ENCODE measurements around the gene ZNF598.
"Not testable (repeated sequence)": the region's sequence is repeated elsewhere in the genome, so short reads cannot be mapped to it uniquely, and the experiment has no call there.

The ZNF598 gene

DNA sequence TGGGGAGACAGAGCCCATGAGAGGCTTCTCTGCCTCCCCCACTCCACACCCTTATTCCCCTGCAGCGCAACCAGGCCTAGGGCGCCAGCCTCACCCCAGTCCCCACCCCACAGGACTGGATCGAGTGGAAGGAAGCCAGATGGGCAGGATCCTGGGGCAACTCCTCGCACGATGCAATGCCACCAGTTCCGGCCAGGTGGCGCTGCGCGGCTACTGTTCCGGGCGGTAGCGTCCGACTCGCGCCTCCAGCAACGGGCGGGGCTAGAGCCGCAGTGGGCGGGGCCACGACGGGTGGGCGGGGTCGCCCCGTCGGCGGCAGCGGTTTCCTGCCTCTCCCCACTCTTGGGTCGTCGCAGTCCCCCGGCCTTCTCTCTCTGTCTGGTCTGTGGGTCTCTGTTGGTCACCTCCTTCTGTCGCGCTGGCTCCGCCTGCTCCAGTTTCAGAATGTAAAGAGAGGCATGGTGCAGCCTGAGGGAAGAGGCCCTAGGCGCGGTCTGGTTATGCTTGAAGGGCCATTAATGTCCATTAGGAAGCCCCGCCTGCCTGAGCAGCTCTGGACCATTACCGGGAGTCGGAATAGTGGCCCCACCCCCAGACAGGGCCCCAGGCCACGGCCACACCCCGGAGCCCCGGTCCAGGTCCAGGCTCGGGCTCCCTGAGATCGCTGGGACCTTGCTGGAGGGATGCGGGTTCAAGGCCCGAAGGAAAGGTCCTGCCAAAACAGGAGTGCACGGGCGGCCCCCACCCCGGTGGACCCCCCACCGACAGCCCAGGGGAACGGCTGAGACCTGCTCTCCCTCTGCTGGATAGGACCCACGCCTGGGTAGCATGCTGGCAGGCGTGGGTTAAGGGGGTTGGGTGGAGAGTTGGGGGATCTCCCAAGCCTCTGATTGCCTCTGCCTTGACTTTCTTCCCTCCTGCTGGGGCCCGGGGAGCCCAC is 13.7 kb upstream of the ZNF598 start:
- H3K27me3 ChIP-seq (ENCODE audit: control insufficient read depth, insufficient read depth, low read length) = peaks cover 43% of the 10 kb centered on the region
- H3K4me3 ChIP-seq (ENCODE audit: low read depth, low read length) = peak overlapping the region; percentile 69
- H3K36me3 ChIP-seq (ENCODE audit: control insufficient read depth, insufficient read depth, low read length) = no peaks in the 10 kb centered on the region
- H3K4me1 ChIP-seq (ENCODE audit: control insufficient read depth, insufficient read depth, low read length) = peaks cover 4% of the 10 kb centered on the region
- no peaks in the 10 kb centered on the region for H3K9me3 ChIP-seq (ENCODE audit: control insufficient read depth, insufficient read depth, low read length)
- peak overlapping the region; percentile 47 for H3K9ac ChIP-seq (ENCODE audit: low read depth, low read length)

DNA sequence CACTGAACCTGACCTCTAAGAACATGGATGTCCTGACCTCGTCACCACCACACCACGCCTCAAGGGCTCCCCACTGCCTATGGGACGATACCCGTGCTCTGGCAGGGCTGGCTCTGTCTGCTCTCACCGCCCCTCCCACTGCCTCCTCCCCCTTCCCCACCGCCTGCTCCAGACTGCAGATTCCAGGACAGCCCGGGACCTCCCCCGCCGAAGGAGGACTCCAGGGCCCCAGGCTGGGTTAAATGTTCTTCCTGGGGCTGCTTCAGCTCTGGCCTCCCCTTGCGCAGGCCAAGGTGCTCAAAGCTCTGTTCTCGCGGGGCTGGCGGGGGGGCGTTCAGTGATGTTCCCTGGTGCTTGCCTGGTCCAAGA is 13.1 kb upstream of the ZNF598 start:
- Histone ChIP-seq H3K9ac (ENCODE audit: low read depth, low read length) (peak overlapping the region; percentile 47), H3K4me1 (ENCODE audit: control insufficient read depth, insufficient read depth, low read length) (peaks cover 2% of the 10 kb centered on the region), H3K27me3 (ENCODE audit: control insufficient read depth, insufficient read depth, low read length) (peaks cover 47% of the 10 kb centered on the region), H3K36me3 (ENCODE audit: control insufficient read depth, insufficient read depth, low read length) (no peaks in the 10 kb centered on the region), H3K4me3 (ENCODE audit: low read depth, low read length) (peak overlapping the region; percentile 69), H3K9me3 (ENCODE audit: control insufficient read depth, insufficient read depth, low read length) (no peaks in the 10 kb centered on the region)

DNA sequence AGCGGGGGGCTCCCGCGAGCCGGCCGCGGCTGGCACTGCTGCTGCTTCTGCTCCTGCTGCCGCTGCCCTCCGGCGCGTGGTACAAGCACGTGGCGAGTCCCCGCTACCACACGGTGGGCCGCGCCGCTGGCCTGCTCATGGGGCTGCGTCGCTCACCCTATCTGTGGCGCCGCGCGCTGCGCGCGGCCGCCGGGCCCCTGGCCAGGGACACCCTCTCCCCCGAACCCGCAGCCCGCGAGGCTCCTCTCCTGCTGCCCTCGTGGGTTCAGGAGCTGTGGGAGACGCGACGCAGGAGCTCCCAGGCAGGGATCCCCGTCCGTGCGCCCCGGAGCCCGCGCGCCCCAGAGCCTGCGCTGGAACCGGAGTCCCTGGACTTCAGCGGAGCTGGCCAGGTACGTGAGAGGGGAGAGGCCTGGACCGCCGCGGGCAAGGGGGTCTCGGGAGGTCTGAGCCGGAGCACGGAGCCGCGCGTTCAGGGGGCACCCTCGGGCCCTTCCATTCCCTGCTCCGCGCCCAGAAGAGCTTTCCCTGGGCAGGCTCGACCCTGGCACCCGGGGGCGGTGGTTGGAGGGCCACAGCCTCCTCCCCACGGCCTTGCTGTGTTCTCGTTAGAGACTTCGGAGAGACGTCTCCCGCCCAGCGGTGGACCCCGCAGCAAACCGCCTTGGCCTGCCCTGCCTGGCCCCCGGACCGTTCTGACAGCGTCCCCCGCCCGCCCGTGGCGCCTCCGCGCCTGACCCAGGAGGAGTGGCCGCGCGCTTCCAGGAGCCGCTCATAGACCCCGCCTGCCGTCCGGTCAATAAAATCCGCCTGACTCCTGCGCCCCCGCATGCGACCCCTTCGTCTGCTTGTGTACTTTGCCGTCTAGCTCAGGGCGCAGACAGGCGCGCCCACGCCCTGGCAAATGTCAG is 10.6 kb upstream of the ZNF598 start:
- no peaks in the 10 kb centered on the region for H3K36me3 ChIP-seq (ENCODE audit: control insufficient read depth, insufficient read depth, low read length)
- no peaks in the 10 kb centered on the region for H3K9me3 ChIP-seq (ENCODE audit: control insufficient read depth, insufficient read depth, low read length)
- peak overlapping the region; percentile 59 for H3K4me3 ChIP-seq (ENCODE audit: low read depth, low read length)
- H3K4me1 ChIP-seq (ENCODE audit: control insufficient read depth, insufficient read depth, low read length) = no peaks in the 10 kb centered on the region
- peaks cover 34% of the 10 kb centered on the region for H3K27me3 ChIP-seq (ENCODE audit: control insufficient read depth, insufficient read depth, low read length)
- H3K9ac ChIP-seq (ENCODE audit: low read depth, low read length) = no peak overlapping the region

DNA sequence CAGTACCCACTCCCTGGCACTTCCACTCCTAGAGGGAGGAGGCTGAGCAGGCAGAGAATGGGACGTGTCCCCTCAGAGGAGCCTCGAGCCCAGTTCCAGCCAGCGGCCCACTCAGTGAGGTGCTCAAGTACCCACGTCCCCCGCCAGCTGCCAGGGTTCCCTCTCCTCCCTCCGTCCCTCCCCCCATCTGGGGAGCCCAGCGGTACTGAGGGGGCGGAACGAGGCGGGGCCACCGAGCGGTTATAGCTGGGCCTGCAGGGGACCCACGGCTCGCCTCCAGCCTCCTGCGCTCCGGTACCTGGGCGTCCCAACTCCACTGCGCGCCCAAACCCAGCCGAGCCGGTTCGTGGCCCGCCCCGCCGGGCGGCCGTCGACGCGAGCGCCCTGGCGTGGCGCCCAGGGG is 9.9 kb upstream of the ZNF598 start, which contains the start of gene NPW:
TSS of gene NPW (plus strand) at position 268 of the 403 bp plus-strand sequence.
- peak within 1 kb of the TSS; percentile 59 for H3K4me3 ChIP-seq (ENCODE audit: low read depth, low read length)
- no peaks in the 10 kb centered on the region for H3K36me3 ChIP-seq (ENCODE audit: control insufficient read depth, insufficient read depth, low read length)
- no peaks in the 10 kb centered on the region for H3K9me3 ChIP-seq (ENCODE audit: control insufficient read depth, insufficient read depth, low read length)
- H3K9ac ChIP-seq (ENCODE audit: low read depth, low read length) = no peak within 1 kb of the TSS
- H3K27me3 ChIP-seq (ENCODE audit: control insufficient read depth, insufficient read depth, low read length) = peaks cover 34% of the 10 kb centered on the region
- no peaks in the 10 kb centered on the region for H3K4me1 ChIP-seq (ENCODE audit: control insufficient read depth, insufficient read depth, low read length)

DNA sequence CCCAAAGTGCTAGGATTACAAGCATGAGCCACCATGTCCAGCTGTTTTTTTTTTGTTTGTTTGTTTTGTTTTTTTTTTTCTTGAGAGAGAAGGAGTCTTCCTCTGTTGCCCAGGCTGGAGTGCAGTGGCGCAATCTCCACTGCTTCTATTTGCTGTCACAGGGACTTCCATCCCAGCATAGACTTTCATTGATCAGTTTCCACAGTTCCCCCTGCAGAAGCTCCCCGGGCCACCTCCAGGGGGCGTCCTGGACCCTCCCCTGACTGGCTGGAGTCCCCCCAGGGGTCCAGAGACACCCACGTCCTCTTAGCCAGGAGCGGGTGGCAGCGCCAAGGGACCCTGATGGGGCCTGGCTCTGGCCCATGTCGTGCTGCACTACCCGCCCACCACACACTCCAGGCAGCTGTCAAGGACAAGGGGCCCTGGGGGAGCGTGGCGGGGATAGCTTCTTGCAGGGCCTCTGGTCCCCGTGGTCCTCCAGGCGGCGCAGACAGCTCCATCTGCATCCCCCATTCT is 6.8 kb upstream of the ZNF598 start:
- Histone ChIP-seq H3K9me3 (ENCODE audit: control insufficient read depth, insufficient read depth, low read length) (no peaks in the 10 kb centered on the region), H3K4me1 (ENCODE audit: control insufficient read depth, insufficient read depth, low read length) (no peaks in the 10 kb centered on the region)

DNA sequence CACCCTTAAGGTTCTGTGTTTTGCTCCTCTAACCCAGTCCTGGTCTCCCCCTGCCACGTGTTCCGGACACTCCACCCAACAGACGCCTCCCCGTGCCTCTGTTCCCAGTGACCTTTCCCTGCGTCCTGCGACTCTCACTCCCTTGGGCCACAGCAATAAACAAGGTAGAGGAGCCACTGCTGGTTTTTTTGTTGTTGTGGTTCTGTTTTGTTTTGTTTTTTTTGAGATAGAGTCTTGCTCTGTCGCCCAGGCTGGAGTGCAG is 6.3 kb upstream of the ZNF598 start:
- Histone ChIP-seq H3K36me3 (ENCODE audit: control insufficient read depth, insufficient read depth, low read length) (no peaks in the 10 kb centered on the region), H3K9ac (ENCODE audit: low read depth, low read length) (no peak overlapping the region), H3K4me1 (ENCODE audit: control insufficient read depth, insufficient read depth, low read length) (no peaks in the 10 kb centered on the region), H3K4me3 (ENCODE audit: low read depth, low read length) (no peak overlapping the region), H3K9me3 (ENCODE audit: control insufficient read depth, insufficient read depth, low read length) (no peaks in the 10 kb centered on the region), H3K27me3 (ENCODE audit: control insufficient read depth, insufficient read depth, low read length) (peaks cover 26% of the 10 kb centered on the region)

More for the DNA sequence above, 6.8 kb upstream of the ZNF598 start:
- H3K9ac ChIP-seq (ENCODE audit: low read depth, low read length) = no peak overlapping the region
- H3K27me3 ChIP-seq (ENCODE audit: control insufficient read depth, insufficient read depth, low read length) = peaks cover 31% of the 10 kb centered on the region
- H3K36me3 ChIP-seq (ENCODE audit: control insufficient read depth, insufficient read depth, low read length) = no peaks in the 10 kb centered on the region
- H3K4me3 ChIP-seq (ENCODE audit: low read depth, low read length) = no peak overlapping the region

DNA sequence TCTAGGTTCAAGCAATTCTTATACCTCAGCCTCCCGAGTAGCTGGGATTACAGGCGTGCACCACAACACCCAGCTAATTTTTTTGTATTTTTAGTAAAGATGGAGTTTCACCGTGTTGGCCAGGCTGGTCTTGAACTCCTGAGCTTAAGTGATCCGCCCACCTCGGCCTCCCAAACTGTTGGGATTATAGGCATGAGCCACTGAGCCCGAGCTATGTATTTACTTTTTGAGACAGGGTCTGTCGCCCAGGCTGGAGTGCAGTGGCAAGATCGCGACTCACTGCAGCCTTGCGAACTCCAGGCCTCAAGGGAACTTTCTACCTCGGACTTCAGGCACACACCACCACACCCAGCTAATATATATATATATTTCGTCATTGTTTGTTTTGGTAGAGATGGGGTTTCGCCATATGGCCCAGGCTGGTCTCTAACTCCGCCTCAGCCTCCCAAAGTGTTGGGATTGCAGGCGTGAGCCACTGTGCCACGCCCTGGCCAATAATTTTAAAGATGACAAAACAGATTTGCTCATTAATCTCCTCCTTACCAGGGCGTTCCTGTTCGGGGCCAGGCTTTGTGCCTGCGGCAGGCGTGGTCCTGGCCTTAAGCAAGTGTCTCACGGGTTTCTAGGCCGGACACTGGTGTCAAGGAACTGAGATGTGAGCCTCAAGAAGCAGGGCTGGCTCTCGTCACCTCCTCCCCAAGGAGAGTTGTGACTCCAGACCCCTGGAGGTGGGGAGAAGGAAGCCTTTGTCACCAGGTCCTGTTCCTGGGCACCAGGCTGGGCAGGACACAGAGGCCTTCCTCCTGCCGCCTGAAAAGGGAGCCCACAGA is 5.7 kb upstream of the ZNF598 start:
- H3K9ac ChIP-seq (ENCODE audit: low read depth, low read length) = no peak overlapping the region

DNA sequence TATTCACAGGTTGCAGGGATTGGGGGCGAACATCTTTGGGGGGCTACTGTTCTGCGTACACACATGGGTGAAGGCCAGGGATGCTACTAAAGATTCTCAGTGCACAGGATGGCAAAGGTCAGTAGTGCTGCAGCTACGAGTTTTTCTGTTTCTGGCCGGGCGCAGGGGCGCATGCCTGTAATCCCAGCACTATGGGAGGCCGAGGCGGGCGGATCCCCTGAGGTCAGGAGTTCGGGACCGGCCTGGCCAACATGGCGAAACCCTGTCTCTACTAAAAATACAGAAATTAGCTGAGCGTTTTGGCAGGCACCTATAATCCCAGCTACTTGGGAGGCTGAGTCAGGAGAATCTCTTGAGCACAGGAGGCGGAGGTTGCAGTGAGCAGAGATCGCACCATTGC is 3.9 kb upstream of the ZNF598 start:
- Histone ChIP-seq H3K36me3 (ENCODE audit: control insufficient read depth, insufficient read depth, low read length) (no peaks in the 10 kb centered on the region), H3K9me3 (ENCODE audit: control insufficient read depth, insufficient read depth, low read length) (no peaks in the 10 kb centered on the region), H3K4me3 (ENCODE audit: low read depth, low read length) (no peak overlapping the region), H3K4me1 (ENCODE audit: control insufficient read depth, insufficient read depth, low read length) (peaks cover 5% of the 10 kb centered on the region), H3K9ac (ENCODE audit: low read depth, low read length) (no peak overlapping the region), H3K27me3 (ENCODE audit: control insufficient read depth, insufficient read depth, low read length) (peaks cover 4% of the 10 kb centered on the region)

More for the DNA sequence above, 5.7 kb upstream of the ZNF598 start:
- peaks cover 20% of the 10 kb centered on the region for H3K27me3 ChIP-seq (ENCODE audit: control insufficient read depth, insufficient read depth, low read length)
- H3K9me3 ChIP-seq (ENCODE audit: control insufficient read depth, insufficient read depth, low read length) = no peaks in the 10 kb centered on the region
- no peak overlapping the region for H3K4me3 ChIP-seq (ENCODE audit: low read depth, low read length)
- no peaks in the 10 kb centered on the region for H3K36me3 ChIP-seq (ENCODE audit: control insufficient read depth, insufficient read depth, low read length)
- H3K4me1 ChIP-seq (ENCODE audit: control insufficient read depth, insufficient read depth, low read length) = peaks cover 2% of the 10 kb centered on the region

DNA sequence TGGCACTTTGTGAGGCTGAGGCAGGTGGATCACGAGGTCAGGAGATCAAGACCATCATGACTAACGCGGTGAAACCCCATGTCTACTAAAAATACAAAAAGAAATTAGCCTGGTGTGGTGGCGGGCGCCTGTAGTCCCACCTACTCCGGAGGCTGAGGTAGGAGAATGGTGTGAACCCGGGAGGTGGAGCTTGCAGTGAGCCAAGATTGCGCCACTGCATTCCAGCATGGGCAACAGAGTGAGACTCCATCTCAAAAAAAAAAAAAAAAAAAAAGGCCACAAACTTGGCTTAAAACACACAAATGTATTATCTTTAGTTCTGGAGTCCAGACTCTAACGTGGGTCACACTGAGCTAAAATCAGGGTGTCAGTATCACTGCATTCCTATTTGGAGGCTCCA is 2.1 kb upstream of the ZNF598 start:
- H3K36me3 ChIP-seq (ENCODE audit: control insufficient read depth, insufficient read depth, low read length); H3K9me3 ChIP-seq (ENCODE audit: control insufficient read depth, insufficient read depth, low read length); H3K9ac ChIP-seq (ENCODE audit: low read depth, low read length); H3K27me3 ChIP-seq (ENCODE audit: control insufficient read depth, insufficient read depth, low read length); H3K4me1 ChIP-seq (ENCODE audit: control insufficient read depth, insufficient read depth, low read length); H3K4me3 ChIP-seq (ENCODE audit: low read depth, low read length): not testable (repeated sequence)

DNA sequence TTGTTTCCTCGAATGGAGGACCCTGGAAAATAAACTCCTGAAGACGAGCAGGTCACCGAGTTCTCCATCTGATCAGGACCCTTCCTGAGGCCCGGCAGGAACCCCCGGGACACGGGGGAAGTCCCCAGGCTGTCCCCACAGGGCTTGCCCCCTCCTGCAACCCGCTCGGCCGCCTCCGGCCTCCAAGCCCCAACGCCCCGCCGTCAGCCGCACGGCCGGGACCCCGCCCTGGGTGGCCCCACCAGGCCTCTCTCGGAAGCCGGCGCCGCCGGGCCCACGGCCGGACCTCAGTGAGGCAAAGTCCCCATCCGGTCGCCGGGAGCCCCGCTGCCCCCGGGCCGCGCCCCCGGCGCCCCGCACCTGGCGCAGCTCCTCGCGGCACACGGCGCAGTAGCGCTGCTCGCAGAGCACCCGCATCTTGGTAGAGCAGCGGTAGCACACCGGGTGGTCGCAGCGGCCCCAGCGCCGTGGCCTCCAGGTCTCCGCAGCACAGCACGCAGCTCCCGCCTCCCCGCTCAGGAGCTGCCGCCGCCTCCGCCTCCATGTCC is 383 bp downstream of the ZNF598 start:
- Histone ChIP-seq H3K9ac (ENCODE audit: low read depth, low read length) (peak overlapping the region; percentile 89), H3K27me3 (ENCODE audit: control insufficient read depth, insufficient read depth, low read length) (no peaks in the 10 kb centered on the region), H3K4me3 (ENCODE audit: low read depth, low read length) (peak overlapping the region; percentile 91), H3K4me1 (ENCODE audit: control insufficient read depth, insufficient read depth, low read length) (peaks cover 10% of the 10 kb centered on the region), H3K36me3 (ENCODE audit: control insufficient read depth, insufficient read depth, low read length) (peaks cover 6% of the 10 kb centered on the region), H3K9me3 (ENCODE audit: control insufficient read depth, insufficient read depth, low read length) (no peaks in the 10 kb centered on the region)

DNA sequence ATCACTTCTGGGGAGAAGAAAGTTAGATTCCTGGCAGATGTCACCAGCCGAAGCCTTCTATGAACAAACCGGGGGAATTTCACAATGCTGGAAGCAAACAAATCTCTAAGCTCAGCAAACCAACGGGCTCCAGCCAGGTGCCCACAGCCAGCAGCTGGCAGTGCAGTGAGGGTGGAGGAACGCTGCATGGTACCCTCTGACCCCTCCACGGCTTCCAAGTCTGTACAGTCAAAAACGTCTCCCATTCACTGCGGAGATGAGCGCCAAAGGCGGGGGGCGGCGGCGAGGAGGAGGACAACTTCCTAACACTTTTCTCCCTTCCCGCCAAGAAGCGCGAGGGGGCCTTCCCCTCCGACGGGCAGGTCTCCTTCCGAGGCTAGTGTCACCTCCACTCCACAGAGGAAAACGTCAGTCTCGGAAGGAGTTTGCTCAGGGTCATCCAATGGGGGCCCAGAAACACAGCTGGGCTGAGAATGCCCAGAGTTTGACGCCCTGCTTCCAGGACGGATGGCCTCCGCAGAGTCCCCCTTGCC is 924 bp downstream of the ZNF598 start:
- peaks cover 6% of the 10 kb centered on the region for H3K36me3 ChIP-seq (ENCODE audit: control insufficient read depth, insufficient read depth, low read length)
- peaks cover 10% of the 10 kb centered on the region for H3K4me1 ChIP-seq (ENCODE audit: control insufficient read depth, insufficient read depth, low read length)
- no peaks in the 10 kb centered on the region for H3K9me3 ChIP-seq (ENCODE audit: control insufficient read depth, insufficient read depth, low read length)
- H3K4me3 ChIP-seq (ENCODE audit: low read depth, low read length) = peak overlapping the region; percentile 91
- H3K27me3 ChIP-seq (ENCODE audit: control insufficient read depth, insufficient read depth, low read length) = no peaks in the 10 kb centered on the region
- peak overlapping the region; percentile 89 for H3K9ac ChIP-seq (ENCODE audit: low read depth, low read length)
